CD4-positive, alpha-beta T cell treated with Interleukin-2 at 100 ng/mL for 4 hours (primary cell): ENCODE measurements around the gene CPED1.
"Not testable (repeated sequence)": the region's sequence is repeated elsewhere in the genome, so short reads cannot be mapped to it uniquely, and the experiment has no call there.

Experiments used
- DNase-seq: peaks from one replicate; pipeline ENCODE4 v3.0.0-alpha.2; 2020; ENCODE audit warnings: low spot score

The CPED1 gene

GRCh38 chr7:121252523-121253235, 264.2 kb downstream of the CPED1 start:
- DNase-seq, result not testable (repeated sequence)

GRCh38 chr7:121259826-121260225, 271.3 kb downstream of the CPED1 start:
- DNase-seq, result no peak

- no peak for DNase-seq
Measured at GRCh38 chr7:121261207-121261884, 272.8 kb downstream of the CPED1 start.

- DNase-seq, result no peak
Measured at GRCh38 chr7:121262221-121262620, 273.7 kb downstream of the CPED1 start.

- no peak for DNase-seq
Measured at GRCh38 chr7:121262969-121263368, 274.5 kb downstream of the CPED1 start.

- no peak for DNase-seq
Measured at GRCh38 chr7:121266307-121266894, 277.9 kb downstream of the CPED1 start.

GRCh38 chr7:121267612-121268011, 279.1 kb downstream of the CPED1 start:
- no peak for DNase-seq

- DNase-seq, result no peak
Measured at GRCh38 chr7:121269798-121270197, 281.3 kb downstream of the CPED1 start.

- DNase-seq, result no peak
Measured at GRCh38 chr7:121271098-121271497, 282.6 kb downstream of the CPED1 start.

- no peak for DNase-seq
Measured at GRCh38 chr7:121271916-121272315, 283.4 kb downstream of the CPED1 start.

- DNase-seq, result no peak
Measured at GRCh38 chr7:121272676-121273075, 284.2 kb downstream of the CPED1 start.

- DNase-seq, result no peak
Measured at GRCh38 chr7:121273467-121274167, 285.1 kb downstream of the CPED1 start.

- DNase-seq, result no peak
Measured at GRCh38 chr7:121274467-121274866, 286.0 kb downstream of the CPED1 start.

GRCh38 chr7:121275204-121275603, 286.7 kb downstream of the CPED1 start:
- no peak for DNase-seq

- DNase-seq, result no peak
Measured at GRCh38 chr7:121276313-121276712, 287.8 kb downstream of the CPED1 start.

- no peak for DNase-seq
Measured at GRCh38 chr7:121278120-121279021, 289.9 kb downstream of the CPED1 start.

- no peak for DNase-seq
Measured at GRCh38 chr7:121279060-121279620, 290.6 kb downstream of the CPED1 start.

GRCh38 chr7:121279822-121280221, 291.3 kb downstream of the CPED1 start:
- DNase-seq, result no peak

GRCh38 chr7:121280656-121281055, 292.1 kb downstream of the CPED1 start:
- DNase-seq, result no peak

- DNase-seq, result no peak
Measured at GRCh38 chr7:121282129-121282528, 293.6 kb downstream of the CPED1 start.

- DNase-seq, result no peak
Measured at GRCh38 chr7:121285066-121285667, 296.7 kb downstream of the CPED1 start.
